Tibial nerve (tissue), 4 donors: ENCODE measurements around the gene PPP2R2D.

Experiments used
- EP300 ChIP-seq, 2 donors: sonication (generic); formaldehyde crosslinking; IDR thresholded peaks; one replicate each; pipeline ENCODE4 v1.6.1; 2017; ENCODE audit warnings: antibody characterized with exemption in 2 of 2, mild to moderate bottlenecking in 1 of 2
- POLR2A ChIP-seq, 2 donors: fragments of 450-650 bp; IDR thresholded peaks; one replicate each; pipeline ENCODE4 v1.6.1; 2017; ENCODE audit warnings: antibody characterized with exemption in 2 of 2, mild to moderate bottlenecking in 2 of 2, moderate library complexity in 2 of 2
- TF ChIP-seq, protein P1 (sequence below), 5 experiments: fragments of 200-600 bp in 3 of 5; fragments of 450-650 bp in 2 of 5; sonication (generic) in 3 of 5; IDR thresholded peaks; one replicate each; pipeline ENCODE4 v1.5.1; 2016 to 2019; ENCODE audit warnings: antibody characterized with exemption in 5 of 5, mild to moderate bottlenecking in 3 of 5, moderate library complexity in 2 of 5

- TF ChIP-seq, protein P1, sequence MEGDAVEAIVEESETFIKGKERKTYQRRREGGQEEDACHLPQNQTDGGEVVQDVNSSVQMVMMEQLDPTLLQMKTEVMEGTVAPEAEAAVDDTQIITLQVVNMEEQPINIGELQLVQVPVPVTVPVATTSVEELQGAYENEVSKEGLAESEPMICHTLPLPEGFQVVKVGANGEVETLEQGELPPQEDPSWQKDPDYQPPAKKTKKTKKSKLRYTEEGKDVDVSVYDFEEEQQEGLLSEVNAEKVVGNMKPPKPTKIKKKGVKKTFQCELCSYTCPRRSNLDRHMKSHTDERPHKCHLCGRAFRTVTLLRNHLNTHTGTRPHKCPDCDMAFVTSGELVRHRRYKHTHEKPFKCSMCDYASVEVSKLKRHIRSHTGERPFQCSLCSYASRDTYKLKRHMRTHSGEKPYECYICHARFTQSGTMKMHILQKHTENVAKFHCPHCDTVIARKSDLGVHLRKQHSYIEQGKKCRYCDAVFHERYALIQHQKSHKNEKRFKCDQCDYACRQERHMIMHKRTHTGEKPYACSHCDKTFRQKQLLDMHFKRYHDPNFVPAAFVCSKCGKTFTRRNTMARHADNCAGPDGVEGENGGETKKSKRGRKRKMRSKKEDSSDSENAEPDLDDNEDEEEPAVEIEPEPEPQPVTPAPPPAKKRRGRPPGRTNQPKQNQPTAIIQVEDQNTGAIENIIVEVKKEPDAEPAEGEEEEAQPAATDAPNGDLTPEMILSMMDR (IDR thresholded peaks at IDR 0.05): no peak
- TF ChIP-seq POLR2A (IDR thresholded peaks at IDR 0.05) (no peak), EP300 (IDR thresholded peaks at IDR 0.05) (no peak)
Observed at GRCh38 chr10:131880016-131880590, 20.7 kb upstream of the PPP2R2D start.
